ENCODE data around the gene MND1. TPM values are rescaled to one million over a fixed set of nuclear protein-coding genes. Genes with fewer than 3 reads are reported as not detected.

Gene MND1
- total and polyA plus RNA-seq, 12 donors: 0.20 to 1.7 (median 0.34) TPM; not detected in 6

DNA sequence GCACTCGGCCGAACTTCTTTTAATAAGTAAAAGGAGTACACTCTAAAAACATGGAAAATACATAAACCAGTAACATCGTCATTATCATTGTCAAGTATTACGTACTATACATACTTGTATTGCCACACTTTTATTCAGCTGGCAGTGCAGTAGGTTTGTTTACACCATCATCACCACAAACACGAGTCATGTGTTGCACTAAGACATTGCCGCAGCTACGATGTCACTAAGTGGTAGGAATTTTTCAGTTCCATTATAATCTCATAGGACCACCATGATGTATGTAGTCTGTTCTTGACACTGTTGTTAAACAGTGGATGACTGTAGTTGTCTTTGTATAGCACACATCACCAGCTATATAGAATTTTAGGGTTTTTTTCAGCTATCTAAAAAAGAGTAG, 73.6 kb downstream of the MND1 start:
- intact Hi-C loops (cut with DNase I): no loop called here
- Histone ChIP-seq H3K4me1 (no peaks in the 10 kb centered on the region), H3K36me3 (no peaks in the 10 kb centered on the region), H3K27me3 (no peaks in the 10 kb centered on the region), H3K9me3 (no peaks in the 10 kb centered on the region), H3K4me3 (no peak overlapping the region), H3K27ac (no peak overlapping the region)
- TF ChIP-seq CTCF (IDR thresholded peaks at IDR 0.05): no peak
- no peak for ATAC-seq
- WGBS, 2 donors: 89 to 90% methylated on average over 7 of the region's 7 CpGs
- no peak for DNase-seq

DNA sequence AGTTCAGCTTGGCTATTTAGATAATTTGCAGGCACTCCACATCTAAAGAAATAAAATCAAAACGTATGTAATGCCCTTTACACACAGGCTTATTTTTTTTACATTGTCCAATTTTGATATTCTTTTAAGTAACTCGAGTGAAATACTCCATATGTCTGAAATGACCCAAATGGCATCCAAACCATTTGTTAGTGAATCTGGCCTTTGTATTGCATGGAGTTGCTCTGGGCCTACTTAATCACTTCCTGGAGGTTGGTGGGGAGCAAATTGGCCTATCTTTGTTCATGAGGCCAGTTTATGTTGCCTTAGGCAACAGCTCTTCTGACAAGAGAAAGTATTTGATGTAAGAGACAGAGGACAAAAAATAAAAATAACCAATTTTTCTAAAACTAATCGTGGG, 74.1 kb downstream of the MND1 start:
- no peak for ATAC-seq
- DNase-seq: no peak
- no peaks in the 10 kb centered on the region for H3K4me1 ChIP-seq
- no peak overlapping the region for H3K27ac ChIP-seq
- 61 to 72% methylated on average over 3 of the region's 3 CpGs for WGBS, 2 donors
- no peak for TF ChIP-seq CTCF (IDR thresholded peaks at IDR 0.05)
- no peaks in the 10 kb centered on the region for H3K9me3 ChIP-seq
- no peaks in the 10 kb centered on the region for H3K27me3 ChIP-seq
- intact Hi-C loops (cut with DNase I): no loop called here
- H3K36me3 ChIP-seq: no peaks in the 10 kb centered on the region
- no peak overlapping the region for H3K4me3 ChIP-seq

- TF ChIP-seq CTCF (IDR thresholded peaks at IDR 0.05): no peak
- DNase-seq (no peak), ATAC-seq (no peak)
- Histone ChIP-seq H3K9me3 (no peaks in the 10 kb centered on the region), H3K4me1 (no peaks in the 10 kb centered on the region), H3K36me3 (no peaks in the 10 kb centered on the region), H3K27ac (no peak overlapping the region), H3K27me3 (no peaks in the 10 kb centered on the region), H3K4me3 (no peak overlapping the region)
- WGBS, 2 donors: 82 to 92% methylated on average over 5 of the region's 5 CpGs
- intact Hi-C loops (cut with DNase I): no loop called here
Measured at GRCh38 chr4:153419029-153419428, 74.5 kb downstream of the MND1 start.

DNA sequence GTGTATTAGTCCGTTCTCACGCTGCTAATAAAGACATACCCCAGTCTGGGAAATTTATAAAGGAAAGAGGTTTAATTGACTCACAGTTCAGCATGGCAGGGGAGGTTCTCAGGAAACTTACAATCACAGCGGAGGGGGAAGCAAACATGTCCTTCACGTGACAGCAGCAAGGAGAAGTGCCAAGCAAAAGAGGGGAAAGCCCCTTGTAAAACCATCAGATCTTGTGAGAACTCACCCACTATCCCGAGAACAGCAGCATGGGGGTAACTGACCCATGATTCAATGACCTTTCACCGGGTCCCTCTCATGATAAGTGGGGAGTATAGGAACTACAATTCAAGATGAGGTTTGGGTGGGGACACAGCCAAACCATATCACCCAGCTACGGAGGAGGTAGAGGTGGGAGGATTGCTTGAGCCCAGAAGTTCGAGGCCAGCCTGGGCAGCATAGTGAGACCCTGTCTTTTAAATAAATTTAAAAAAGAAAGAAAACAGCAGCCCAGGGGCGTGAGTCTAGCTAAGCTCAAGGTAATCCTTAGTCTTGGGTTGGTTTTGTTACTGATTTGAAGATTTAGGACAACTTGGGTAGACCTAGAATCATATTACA, 75.3 kb downstream of the MND1 start:
- H3K9me3 ChIP-seq: no peaks in the 10 kb centered on the region
- H3K27me3 ChIP-seq: no peaks in the 10 kb centered on the region
- H3K27ac ChIP-seq: no peak overlapping the region
- H3K4me3 ChIP-seq: no peak overlapping the region
- no peak for TF ChIP-seq CTCF (IDR thresholded peaks at IDR 0.05)
- ATAC-seq (no peak), DNase-seq (no peak)
- WGBS, 2 donors: 81 to 87% methylated on average over 9 of the region's 9 CpGs
- H3K36me3 ChIP-seq: no peaks in the 10 kb centered on the region
- intact Hi-C loops (cut with DNase I): no loop called here
- no peaks in the 10 kb centered on the region for H3K4me1 ChIP-seq

All from heart right ventricle (tissue), 16 donors.